ENCODE data around the gene VPS13A. TPM values are rescaled to one million over a fixed set of nuclear protein-coding genes. Genes with fewer than 3 reads are reported as not detected.

VPS13A gene
- total RNA-seq, 4 donors from 2014 or later, result 45.9 to 77.0 (median 53.5) TPM

- no peak overlapping the region for H3K4me3 ChIP-seq (replicated peaks in 1 of 3)
- H3K9me3 ChIP-seq, result no peaks in the 10 kb centered on the region
- H3K27me3 ChIP-seq, result no peaks in the 10 kb centered on the region
- TF ChIP-seq POLR2A (IDR thresholded peaks at IDR 0.05) (no peak), CTCF (IDR thresholded peaks at IDR 0.05) (no peak)
- intact Hi-C loops (cut with DNase I), result no loop called here
- WGBS, 2 donors, result 58 to 69% methylated on average over 2 of the region's 2 CpGs
- no peak overlapping the region for H3K27ac ChIP-seq
- DNase-seq, result no peak
- H3K36me3 ChIP-seq, result no peaks in the 10 kb centered on the region
- H3K4me1 ChIP-seq, result peaks cover 7 to 10% of the 10 kb centered on the region in 2 donors
These were observed 2.2 kb upstream of the VPS13A start for GRCh38 chr9:77175151-77175550.

GRCh38 chr9:77176106-77176505, 1.2 kb upstream of the VPS13A start:
- H3K4me3 ChIP-seq (replicated peaks in 1 of 3), result no peak overlapping the region
- intact Hi-C loops (cut with DNase I), result no loop called here
- TF ChIP-seq CTCF (IDR thresholded peaks at IDR 0.05), result no peak
- TF ChIP-seq POLR2A (IDR thresholded peaks at IDR 0.05), result no peak
- WGBS, 2 donors, result 63 to 70% methylated on average over 4 of the region's 4 CpGs
- no peaks in the 10 kb centered on the region for H3K9me3 ChIP-seq
- DNase-seq, result no peak
- H3K4me1 ChIP-seq, result peaks cover 7 to 10% of the 10 kb centered on the region in 2 donors
- no peaks in the 10 kb centered on the region for H3K27me3 ChIP-seq
- no peaks in the 10 kb centered on the region for H3K36me3 ChIP-seq
- H3K27ac ChIP-seq, result no peak overlapping the region

- H3K9me3 ChIP-seq, result no peaks in the 10 kb centered on the region
- peaks cover 7 to 10% of the 10 kb centered on the region in 2 donors for H3K4me1 ChIP-seq
- H3K36me3 ChIP-seq, result no peaks in the 10 kb centered on the region
- no peak for DNase-seq
- peak overlapping the region; percentile 70 to 85 (median 76) for H3K27ac ChIP-seq
- peak overlapping the region; percentile 21 to 71 (median 64) for H3K4me3 ChIP-seq (replicated peaks in 1 of 3)
- TF ChIP-seq CTCF (IDR thresholded peaks at IDR 0.05) (no peak), POLR2A (IDR thresholded peaks at IDR 0.05) (no peak)
- no peaks in the 10 kb centered on the region for H3K27me3 ChIP-seq
- WGBS, 2 donors, result 2 to 4% methylated on average over 7 to 8 of the region's 10 CpGs
- intact Hi-C loops (cut with DNase I), result no loop called here
These were observed 620 bp upstream of the VPS13A start for GRCh38 chr9:77176686-77177142.

GRCh38 chr9:77177894-77178794, 810 bp downstream of the VPS13A start:
- Histone ChIP-seq H3K4me3 (replicated peaks in 1 of 3) (peak overlapping the region; percentile 21 to 71 (median 64)), H3K27ac (peak overlapping the region; percentile 76 to 88 (median 85)), H3K4me1 (peaks cover 7 to 10% of the 10 kb centered on the region in 2 donors), H3K27me3 (no peaks in the 10 kb centered on the region), H3K9me3 (no peaks in the 10 kb centered on the region), H3K36me3 (no peaks in the 10 kb centered on the region)
- peak; percentile 57 to 58 for DNase-seq
- 1 to 2% methylated on average over 41 to 51 of the region's 57 CpGs for WGBS, 2 donors
- intact Hi-C loops (cut with DNase I), result no loop called here
- TF ChIP-seq CTCF (IDR thresholded peaks at IDR 0.05), result no peak
- no peak for TF ChIP-seq POLR2A (IDR thresholded peaks at IDR 0.05)

GRCh38 chr9:77180056-77180455, 2.7 kb downstream of the VPS13A start:
- H3K27ac ChIP-seq, result no peak overlapping the region
- no peaks in the 10 kb centered on the region for H3K9me3 ChIP-seq
- TF ChIP-seq CTCF (IDR thresholded peaks at IDR 0.05) (no peak), POLR2A (IDR thresholded peaks at IDR 0.05) (no peak)
- peaks cover 7 to 10% of the 10 kb centered on the region in 2 donors for H3K4me1 ChIP-seq
- DNase-seq, result no peak
- intact Hi-C loops (cut with DNase I), result no loop called here
- no peaks in the 10 kb centered on the region for H3K36me3 ChIP-seq
- no peak overlapping the region for H3K4me3 ChIP-seq (replicated peaks in 1 of 3)
- no peaks in the 10 kb centered on the region for H3K27me3 ChIP-seq

Measured in thyroid gland (tissue), 4 donors.